GM21786 (cell line): ENCODE data around the gene TBC1D5.
A peak's percentile ranks its signal among the peaks of the same experiment; 100 is the strongest.

Experiments
- ATAC-seq: cut with Tn5 transposase; IDR thresholded peaks from one replicate; pipeline ENCODE4 v1.9.1; 2021; ENCODE audit not compliant: unreplicated experiment

The TBC1D5 gene

GRCh38 chr3:17190353-17191078 lies 551.9 kb downstream of the TBC1D5 start:
- ATAC-seq = no peak

DNA sequence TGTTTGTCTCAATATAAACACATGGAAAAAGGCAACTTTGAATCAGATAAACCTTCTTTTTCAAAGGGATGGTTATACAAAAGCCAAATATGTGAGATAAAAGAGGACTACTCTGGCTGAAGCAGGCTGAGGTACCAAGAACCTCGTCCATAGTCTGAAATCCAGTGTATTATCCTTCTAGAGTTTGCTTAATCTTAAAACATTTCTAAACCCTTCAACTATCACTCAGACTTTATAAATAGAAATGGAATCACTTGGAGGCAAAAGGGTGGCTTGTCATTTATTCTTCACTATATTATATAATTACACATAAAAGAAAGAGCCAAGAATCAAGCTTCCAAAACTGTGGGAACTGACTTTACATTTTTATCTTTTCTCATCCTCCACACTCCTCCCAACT lies 554.1 kb downstream of the TBC1D5 start:
- ATAC-seq = no peak

GRCh38 chr3:17187589-17188184 lies 554.7 kb downstream of the TBC1D5 start:
- ATAC-seq = no peak

DNA sequence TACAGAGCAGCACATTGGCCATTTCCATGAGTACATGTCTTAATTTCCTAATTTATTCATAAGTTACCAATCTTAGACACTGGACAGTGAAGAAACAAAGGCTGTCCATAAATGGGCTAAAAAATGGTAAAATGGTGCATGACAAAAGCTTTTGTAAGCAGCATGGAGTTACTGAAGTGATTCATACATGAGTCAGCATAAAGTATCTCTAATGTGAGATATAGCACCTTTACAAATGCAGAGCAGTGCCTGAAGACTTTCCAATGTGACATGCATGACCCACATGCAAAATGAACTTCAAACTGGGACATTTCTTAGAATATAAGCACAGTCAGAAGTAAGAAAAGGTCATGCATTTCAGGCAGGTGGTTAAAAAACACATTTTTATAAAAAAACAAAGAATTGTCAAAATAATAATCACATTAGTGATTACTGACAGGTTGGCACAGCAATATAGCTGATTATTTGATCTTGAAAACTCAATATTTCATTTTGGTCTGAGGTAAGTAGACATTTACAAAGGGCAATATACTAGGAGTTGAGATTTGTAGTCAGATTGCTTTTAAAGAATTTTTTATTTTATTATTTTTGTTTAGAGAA lies 558.4 kb downstream of the TBC1D5 start:
- ATAC-seq = no peak

- ATAC-seq = peak; percentile 67
Measured at GRCh38 chr3:17182166-17182565, 560.3 kb downstream of the TBC1D5 start.

GRCh38 chr3:17181413-17181907 lies 561.0 kb downstream of the TBC1D5 start:
- ATAC-seq = no peak

DNA sequence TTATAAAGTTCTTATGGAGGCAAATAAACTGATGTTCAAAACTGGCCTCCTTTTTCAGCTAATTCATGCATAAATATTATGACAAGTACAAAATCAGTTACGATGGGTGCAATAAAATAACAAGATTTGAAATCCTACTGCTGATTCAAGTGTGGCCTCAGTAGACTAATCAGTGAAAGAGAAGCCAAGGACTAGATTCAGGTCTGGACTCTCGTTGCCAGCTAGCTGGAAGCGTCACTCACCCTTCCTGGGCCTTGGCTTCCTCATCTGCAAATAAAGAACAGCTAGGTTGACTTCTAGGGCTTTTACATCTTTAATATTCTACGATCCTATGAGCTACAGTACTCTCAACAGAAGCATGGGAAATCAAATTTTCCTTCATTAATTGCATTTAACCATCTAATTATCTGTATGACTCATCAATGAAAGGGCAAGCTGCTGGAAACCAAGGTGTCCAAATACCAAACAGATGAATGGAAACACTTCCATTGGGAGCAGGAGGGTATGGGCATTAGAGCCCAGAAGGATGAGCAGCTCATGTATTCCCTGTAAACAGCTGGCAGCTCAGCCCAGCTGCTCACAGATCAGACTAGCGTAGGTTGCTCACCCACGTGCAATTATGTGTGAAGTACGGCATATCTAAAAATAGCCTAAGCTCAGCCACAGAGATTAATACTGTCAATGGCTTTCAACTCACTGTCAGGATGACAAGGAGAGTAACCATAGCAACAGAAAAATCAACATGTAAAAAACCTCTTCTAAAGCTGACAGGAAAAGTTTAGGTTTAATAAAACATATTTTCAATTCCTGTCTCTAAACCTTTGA lies 562.8 kb downstream of the TBC1D5 start:
- peak; percentile 70 for ATAC-seq

DNA sequence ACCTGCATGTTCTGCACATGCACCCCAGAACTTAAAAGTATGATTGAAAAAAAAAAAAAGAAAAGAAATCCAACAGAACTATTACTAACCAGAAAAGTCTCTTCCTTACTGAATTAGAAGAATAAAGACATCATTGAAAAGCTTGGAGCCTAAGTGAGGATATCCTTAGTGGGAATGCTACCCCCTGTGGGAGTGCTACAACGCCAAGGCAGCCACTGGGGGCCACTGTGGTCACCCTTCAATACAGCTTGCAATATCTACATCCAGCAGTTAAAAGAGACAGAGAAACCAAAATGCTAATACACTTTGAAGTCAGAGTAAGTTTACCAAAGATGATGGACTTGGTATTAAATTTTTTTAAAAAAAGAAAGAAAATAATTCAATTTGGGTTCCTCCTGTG lies 565.7 kb downstream of the TBC1D5 start:
- ATAC-seq = no peak

DNA sequence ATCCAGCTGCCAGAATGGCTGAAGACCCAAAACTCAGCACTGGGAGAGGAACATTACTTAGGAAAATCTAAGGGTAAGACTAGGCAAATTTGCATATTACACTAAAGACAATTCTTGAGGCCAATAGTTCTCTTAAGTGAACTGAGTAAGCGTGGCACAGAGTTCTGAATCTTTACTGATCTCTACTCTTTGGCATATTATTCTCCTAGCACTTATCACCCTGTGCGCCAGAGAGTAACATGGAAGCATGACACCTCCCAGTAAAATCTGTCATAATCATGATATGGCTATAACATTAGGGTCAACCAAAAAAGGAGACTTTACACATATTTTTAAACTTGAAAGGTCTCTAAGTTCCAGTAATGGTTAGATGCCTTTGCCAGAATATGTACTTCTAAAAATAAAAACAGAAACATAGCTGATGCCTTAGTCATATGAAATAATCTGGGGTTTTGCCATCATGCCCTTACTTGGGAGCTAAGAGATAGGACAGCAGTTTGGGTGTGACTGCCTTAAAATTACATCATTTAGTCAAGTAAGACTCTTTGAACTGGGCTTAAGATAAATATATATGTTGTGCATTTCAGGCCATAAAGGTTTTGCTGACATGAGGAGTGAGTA lies 567.1 kb downstream of the TBC1D5 start:
- no peak for ATAC-seq

DNA sequence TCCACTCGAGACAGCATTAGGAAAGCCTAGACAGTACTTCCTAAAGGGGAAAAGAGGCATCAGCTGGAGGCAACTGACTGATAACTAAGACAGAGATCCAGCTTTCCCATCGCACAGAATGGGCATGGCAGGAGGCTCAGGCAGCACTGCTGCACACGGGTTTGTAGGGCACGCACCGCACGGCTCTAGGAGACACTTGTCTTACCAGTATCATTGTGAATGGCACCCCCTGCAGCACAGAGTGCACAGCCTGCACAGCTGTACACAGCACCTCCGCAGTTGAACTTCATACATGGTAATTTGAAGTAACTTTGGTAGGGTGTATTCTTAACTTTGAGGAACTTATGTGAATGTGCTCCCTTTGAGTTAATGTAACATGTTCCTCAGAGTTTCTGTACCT lies 576.1 kb downstream of the TBC1D5 start:
- no peak for ATAC-seq

DNA sequence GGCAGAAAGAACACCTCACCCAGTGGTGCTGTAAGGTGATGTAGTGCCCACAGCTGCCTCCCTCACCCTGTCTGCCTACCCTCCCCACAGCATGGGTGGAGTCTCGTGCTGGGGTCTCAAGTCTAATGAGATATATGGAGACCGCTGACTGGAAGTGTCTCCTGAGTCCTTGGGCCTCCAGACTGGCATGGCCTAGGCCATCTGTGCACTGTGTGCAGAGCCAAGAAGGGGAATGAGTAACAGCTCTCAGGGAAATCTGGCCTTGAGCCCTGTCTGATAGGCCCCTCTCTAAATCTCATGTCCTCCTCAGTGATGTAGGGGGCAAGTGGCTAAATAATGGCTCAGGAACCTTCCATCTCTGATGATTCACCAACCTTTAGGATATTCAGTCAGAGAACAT lies 580.3 kb downstream of the TBC1D5 start:
- no peak for ATAC-seq

DNA sequence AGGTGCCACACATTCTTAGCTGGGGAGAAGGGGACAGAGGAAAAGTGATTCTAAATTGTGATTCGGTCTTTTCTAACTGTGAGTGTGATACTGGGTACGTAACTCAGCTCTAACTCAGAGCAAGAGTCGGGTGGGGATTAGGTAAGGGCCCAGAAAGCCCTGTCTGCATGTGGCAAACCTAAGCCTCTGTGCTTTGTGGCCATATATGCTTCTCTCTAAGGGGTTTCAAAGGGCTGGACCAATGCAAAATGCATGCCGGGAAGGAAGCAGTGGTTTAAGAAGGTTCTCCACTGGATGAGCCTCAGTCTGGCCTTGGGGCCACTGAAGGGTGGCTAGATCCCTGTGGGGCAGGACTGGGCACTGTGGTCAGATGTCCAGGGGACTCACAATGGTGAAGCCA lies 581.8 kb downstream of the TBC1D5 start:
- ATAC-seq = no peak

- no peak for ATAC-seq
Measured at GRCh38 chr3:17158941-17159682, 583.3 kb downstream of the TBC1D5 start.

- ATAC-seq = no peak
Measured at GRCh38 chr3:17157713-17158112, 584.7 kb downstream of the TBC1D5 start.

DNA sequence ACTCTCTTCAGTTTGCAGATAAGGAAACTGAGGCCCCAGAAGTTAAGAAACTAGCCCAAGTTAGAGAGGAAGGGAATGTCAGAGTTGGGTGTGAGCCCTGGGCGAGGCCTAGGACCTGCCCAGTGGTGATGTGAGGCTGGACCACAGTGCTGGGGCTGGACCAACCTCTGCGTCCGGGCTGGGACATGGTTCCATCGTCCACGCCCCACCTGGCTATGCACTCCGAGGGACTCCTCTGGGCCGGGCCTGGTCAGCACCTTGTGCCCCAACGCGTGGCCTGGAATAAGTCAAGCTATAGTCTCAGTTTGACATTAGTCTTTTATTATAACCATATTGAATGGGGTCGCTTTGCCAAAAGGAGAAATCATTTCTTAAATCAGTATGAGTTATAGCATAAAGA lies 585.6 kb downstream of the TBC1D5 start:
- ATAC-seq = no peak

- no peak for ATAC-seq
Measured at GRCh38 chr3:17155951-17156350, 586.5 kb downstream of the TBC1D5 start.

DNA sequence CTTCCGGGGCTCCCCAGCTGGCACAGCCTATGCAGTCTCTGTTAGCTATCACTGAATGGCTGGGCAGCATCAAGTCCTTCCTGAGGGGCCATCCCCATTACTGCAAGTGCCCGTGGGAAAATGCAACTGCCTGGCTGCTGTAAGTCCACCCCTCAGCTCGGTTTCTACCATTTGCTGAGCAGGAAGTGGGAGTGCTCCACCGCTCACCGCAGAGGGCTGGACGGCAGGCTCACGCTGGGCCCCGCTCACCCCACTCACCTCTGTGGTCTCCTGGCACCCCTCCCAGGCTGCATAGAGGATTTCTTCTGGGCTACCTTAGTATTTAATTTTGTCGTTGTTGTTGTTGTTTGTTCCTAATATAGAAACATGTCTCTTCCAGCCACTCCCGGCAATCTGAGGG lies 587.5 kb downstream of the TBC1D5 start:
- ATAC-seq = no peak

DNA sequence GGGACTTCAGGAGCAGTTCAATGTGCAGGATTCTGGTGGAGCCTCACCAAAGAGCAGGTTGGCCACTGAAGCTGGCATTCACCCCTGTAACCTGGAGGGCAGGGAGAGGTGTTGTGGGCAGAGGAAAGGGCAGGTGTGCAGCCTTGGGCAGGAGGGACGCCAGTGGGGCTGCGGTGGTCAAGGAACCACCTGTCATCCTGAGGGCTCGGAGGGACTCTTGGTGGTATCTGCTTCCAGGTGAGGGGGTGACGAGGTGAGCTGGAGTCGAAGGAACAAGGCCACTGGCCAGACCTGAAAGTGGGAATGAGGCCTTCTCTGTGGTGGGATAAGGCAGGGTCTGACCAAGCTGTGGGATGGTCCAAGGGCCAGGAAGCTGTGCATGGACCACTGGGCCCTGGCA lies 588.2 kb downstream of the TBC1D5 start:
- no peak for ATAC-seq

- no peak for ATAC-seq
Measured at GRCh38 chr3:17153209-17153608, 589.2 kb downstream of the TBC1D5 start.

DNA sequence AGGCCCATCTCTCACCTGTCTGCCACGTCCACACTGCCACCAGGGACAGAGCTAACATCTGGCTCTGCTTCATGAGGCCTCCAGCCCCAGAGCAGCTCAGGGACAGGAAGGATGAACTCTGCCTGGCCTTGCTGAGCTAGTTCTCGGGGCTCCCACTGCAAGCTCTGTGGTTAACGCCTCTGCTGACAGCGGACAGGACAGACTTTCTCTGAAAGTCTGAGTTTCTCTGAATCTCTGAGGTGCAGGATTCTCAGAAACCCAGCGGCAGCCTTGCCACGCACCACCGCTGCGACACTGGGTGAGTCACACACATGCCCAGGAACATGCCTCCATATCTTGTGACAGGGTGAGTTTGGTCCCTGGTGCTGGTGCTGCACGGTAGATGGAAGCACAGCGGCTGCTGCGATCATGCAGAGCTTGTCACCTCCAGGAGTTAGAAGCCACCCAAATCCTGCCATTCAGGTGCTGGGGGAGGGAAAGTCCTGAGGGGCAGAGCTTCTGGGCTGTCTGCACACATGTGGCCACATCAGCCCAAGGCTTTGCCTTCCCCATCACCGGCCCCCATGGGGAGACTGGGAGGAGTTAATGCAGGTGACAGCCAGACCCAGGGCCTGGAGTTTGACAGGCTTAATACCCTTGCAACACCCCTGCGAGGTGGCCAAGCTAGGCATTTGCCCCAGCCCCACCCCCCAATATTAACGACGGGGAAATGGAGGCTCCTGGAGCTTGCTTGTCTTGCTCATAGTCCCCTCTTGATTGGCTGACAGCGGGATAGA lies 590.6 kb downstream of the TBC1D5 start:
- peak; percentile 96 for ATAC-seq
